Right hindlimb (tissue), 1 donor: ENCODE data around the gene ENOX1.
A peak's percentile ranks its signal among the peaks of the same experiment; 100 is the strongest.

Experiments
- DNase-seq: peaks from one replicate; pipeline ENCODE4 v3.0.0-alpha.2; 2018

The ENOX1 gene

GRCh38 chr13:43339145-43339804 lies 447.5 kb downstream of the ENOX1 start:
- DNase-seq: no peak

GRCh38 chr13:43335764-43336163 lies 451.0 kb downstream of the ENOX1 start:
- DNase-seq: no peak

- no peak for DNase-seq
These were observed 453.6 kb downstream of the ENOX1 start for GRCh38 chr13:43333176-43333575.

DNA sequence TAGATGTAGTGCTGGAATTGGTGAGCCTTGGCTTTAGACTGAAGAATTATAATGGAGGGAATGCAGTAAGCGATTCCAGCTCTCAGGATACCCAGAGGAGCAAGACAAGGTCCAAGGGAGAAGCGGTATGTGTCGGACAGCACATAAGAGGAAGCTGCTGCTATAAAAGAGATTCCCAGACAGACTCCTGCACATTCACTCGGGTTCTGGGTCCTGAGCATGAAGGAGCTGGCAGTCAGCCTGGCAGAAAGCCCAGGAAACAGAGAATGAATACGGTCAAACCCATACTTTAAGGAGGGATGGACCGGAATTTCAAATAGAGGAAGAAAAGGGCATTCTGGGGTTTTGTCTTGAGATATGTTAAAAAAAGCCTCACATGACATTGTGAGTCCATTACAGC lies 455.1 kb downstream of the ENOX1 start:
- DNase-seq: peak; percentile 61

DNA sequence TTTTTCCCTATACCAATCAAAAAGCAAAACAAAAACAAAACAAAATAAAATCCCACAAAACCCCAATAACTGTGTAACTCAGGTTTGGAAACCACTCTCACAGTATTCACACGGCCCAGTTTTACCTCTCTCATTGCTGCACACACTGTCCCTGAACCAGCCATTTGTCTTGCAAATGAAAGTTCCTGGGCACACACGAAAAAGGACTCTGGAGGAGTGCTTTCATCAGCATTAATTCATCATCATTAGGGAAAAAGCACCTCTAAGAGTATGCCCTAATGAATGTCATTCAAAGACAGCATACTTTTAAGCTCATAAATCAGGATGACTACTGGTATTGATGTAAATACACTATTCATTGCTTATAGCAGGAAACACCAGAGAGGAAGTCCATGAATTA lies 457.1 kb downstream of the ENOX1 start:
- DNase-seq: no peak

GRCh38 chr13:43328907-43329306 lies 457.9 kb downstream of the ENOX1 start:
- DNase-seq: no peak

- no peak for DNase-seq
These were observed 460.7 kb downstream of the ENOX1 start for GRCh38 chr13:43326100-43326499.

DNA sequence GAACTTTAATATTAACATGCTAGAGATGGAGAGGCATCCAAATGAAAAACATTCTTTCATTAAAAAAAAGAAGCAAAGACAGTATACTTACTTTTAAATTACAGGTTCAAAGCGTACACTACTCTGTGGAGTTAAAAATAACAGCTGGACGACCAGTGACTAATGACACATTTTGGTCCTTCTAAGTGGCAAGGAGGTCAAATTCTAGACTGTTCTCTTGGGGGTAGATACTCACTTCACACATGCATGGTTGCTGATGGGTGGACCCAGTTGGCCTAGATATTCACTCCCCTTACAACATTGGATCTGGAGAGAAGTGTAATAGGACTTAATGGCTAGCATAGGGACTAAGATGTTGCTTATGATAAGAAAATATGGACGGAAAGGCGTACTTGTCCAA lies 461.1 kb downstream of the ENOX1 start:
- no peak for DNase-seq

GRCh38 chr13:43324129-43324528 lies 462.6 kb downstream of the ENOX1 start:
- DNase-seq: no peak

GRCh38 chr13:43319617-43320444 lies 466.9 kb downstream of the ENOX1 start:
- DNase-seq: no peak

- peak; percentile 84 for DNase-seq
These were observed 469.8 kb downstream of the ENOX1 start for GRCh38 chr13:43316946-43317353.

GRCh38 chr13:43316281-43316680 lies 470.5 kb downstream of the ENOX1 start:
- no peak for DNase-seq

- no peak for DNase-seq
These were observed 471.2 kb downstream of the ENOX1 start for GRCh38 chr13:43315522-43315921.

GRCh38 chr13:43309311-43309710 lies 477.5 kb downstream of the ENOX1 start:
- no peak for DNase-seq

DNA sequence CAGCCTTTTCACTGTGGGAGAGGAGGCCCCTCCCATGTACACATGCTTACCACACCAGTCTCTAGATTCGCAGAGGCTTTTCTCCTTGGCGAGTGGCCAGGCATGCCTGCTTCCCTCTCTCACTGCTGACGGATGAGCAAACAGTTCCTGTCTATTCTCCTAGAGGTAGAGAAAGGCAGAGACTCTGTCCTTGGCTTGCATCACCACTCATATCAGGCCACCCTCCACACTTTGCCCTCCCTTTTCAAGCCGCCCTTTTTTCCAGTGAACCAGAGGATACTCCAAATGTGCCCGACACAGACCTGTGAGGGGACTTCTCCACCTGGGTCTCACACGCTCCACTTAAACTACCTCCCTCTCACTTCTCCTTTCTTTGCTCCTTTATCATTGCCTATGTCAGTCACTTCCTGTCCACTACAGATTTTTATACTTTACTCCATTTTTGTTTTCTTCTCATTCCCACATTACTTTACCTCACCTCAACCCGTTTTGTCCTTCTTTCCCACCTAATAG lies 478.8 kb downstream of the ENOX1 start:
- DNase-seq: peak; percentile 86

GRCh38 chr13:43307221-43307920 lies 479.4 kb downstream of the ENOX1 start:
- DNase-seq: no peak

DNA sequence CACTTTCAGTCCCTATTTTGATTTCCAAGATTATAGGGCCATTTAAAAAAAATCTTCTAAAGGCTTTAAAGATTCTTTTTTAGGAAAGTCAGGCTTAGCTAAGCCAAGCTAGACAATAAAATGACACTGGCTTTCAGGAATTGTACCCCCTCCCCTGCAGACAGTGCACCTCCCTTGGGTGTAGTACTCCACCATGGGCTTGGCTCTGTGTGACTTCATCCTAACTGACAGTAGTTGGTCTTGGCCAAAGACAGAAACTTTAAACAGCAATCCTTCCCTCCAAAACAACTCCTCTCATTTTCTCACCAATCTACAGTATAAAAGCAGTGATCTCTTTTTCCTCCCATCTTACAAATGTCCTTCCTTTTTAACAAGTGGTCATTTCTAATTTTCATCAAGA lies 480.4 kb downstream of the ENOX1 start:
- DNase-seq: no peak

- DNase-seq: no peak
These were observed 481.4 kb downstream of the ENOX1 start for GRCh38 chr13:43305416-43305815.

DNA sequence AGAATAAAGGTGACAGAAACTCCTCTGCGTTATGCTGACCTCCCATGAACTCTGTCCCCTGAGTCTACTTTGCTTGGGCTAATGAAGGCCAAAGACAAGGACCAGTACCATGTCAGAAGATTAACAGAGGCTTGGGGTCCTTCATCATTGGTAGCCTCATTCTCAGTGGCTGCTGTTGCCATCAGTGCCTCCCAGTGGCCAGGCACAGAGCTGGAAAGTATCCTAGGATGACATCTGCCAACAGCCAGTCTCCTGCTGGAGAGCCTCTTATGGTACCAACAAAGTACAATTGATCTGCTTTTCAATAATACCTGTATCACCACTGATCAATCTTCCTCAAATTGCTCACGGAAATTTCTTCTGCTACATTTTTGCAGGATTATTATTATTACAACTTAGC lies 481.8 kb downstream of the ENOX1 start:
- DNase-seq: no peak

DNA sequence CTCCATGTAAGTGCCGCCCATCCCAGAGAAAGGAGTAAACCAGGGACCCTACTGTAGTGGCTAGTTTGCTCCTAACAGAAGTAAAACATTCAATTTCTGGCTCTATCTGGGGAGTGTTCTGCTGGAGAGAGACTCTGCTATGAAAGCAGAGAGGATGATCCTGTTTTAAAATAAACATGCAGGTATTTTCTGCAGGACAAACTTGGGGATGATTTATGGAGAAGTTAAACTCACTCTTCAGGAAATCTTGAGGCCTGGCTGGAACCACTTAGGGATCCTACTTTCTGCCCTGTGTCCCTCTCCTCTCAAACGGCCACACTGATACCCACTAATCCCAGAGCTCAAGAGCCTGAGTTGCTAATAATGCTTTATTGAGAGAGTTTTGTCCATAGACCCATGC lies 482.3 kb downstream of the ENOX1 start:
- no peak for DNase-seq

- peak; percentile 85 for DNase-seq
These were observed 483.6 kb downstream of the ENOX1 start for GRCh38 chr13:43303033-43303729.

DNA sequence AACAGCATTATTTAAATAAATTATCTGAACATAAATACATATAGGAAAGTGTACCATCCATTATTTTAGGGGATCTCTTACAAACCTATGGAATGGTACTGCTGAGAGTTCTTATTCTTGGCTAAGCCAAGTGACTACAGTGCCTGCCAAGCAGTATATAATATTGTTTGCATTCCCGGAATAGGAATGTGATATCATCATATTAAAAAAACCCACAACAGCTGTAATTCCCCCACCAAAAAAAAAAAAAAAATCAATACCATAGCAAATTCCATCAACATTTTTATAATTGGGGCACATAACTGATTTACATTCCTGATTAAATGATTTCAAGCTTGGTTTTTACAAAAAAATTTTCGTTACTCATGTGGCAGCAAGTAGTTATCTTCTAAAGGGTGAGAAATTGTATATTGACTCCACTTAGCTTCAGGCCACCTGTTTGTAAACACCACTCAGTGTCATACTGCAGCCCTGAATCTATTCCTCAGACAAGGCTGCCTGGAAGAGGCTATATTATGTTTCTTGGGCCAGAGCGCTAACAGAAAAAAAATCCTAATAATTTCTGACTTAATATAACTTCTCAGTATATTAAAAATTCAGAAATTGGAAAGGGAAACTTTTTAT lies 485.3 kb downstream of the ENOX1 start:
- no peak for DNase-seq

DNA sequence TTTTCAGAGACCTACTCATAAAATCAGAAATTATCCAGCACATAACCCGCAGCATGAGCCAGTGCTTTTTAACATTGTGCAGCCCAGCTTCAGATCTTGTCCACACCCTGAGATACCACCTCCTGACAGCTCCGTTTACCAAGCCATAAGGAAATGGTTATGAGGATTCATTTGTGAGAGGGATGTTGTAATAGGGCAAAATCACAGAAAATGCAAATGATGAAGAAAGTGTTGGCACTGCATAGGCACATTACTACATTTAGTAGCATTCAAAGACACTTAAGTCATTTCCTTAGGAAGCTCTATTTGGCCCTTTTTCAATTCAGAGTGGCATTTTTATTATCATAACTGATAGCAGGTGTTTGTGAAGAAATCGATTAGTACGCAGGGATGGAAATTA lies 485.9 kb downstream of the ENOX1 start:
- DNase-seq: no peak
